GM23338 (cell line): ENCODE measurements around the gene FAM193B. TPM values are rescaled to one million over a fixed set of nuclear protein-coding genes. Genes with fewer than 3 reads are reported as not detected.

Experiments
- ATAC-seq: fragments of 200-7000 bp; cut with Tn5 transposase; 3 replicates; pipeline ENCODE4 v1.9.1; 2020
- DNase-seq: peaks from one replicate; pipeline ENCODE4 v3.0.0-alpha.2; 2015; ENCODE audit warnings: low spot score
- H2AFZ ChIP-seq: fragments of 200-600 bp; sonication (generic); 2 replicates; pipeline ENCODE4 v1.8.0; 2016; ENCODE audit warnings: antibody characterized with exemption, mild to moderate bottlenecking, moderate library complexity
- H3F3A ChIP-seq: fragments of 200-600 bp; sonication (generic); replicated peaks from 2 replicates; pipeline ENCODE4 v1.8.0; 2017; ENCODE audit warnings: antibody characterized with exemption, mixed run types, low read depth
- H3K27ac ChIP-seq: fragments of 200-600 bp; sonication (generic); 2 replicates; pipeline ENCODE4 v1.6.1; 2016; ENCODE audit warnings: low read depth
- H3K27me3 ChIP-seq: fragments of 200-600 bp; sonication (generic); 2 replicates; pipeline ENCODE4 v1.8.0; 2016; ENCODE audit warnings: mild to moderate bottlenecking, mixed run types, moderate library complexity; ENCODE audit not compliant: insufficient read depth
- H3K36me3 ChIP-seq: fragments of 200-600 bp; sonication (generic); 2 replicates; pipeline ENCODE4 v1.8.0; 2016; ENCODE audit warnings: mild to moderate bottlenecking; ENCODE audit not compliant: insufficient read depth
- H3K4me1 ChIP-seq: fragments of 200-600 bp; sonication (generic); 2 replicates; pipeline ENCODE4 v1.8.0; 2016; ENCODE audit warnings: mild to moderate bottlenecking, moderate library complexity; ENCODE audit not compliant: insufficient read depth
- H3K4me2 ChIP-seq: fragments of 200-600 bp; sonication (generic); 2 replicates; pipeline ENCODE4 v1.7.1; 2017; ENCODE audit warnings: mixed run types
- H3K4me3 ChIP-seq: fragments of 200-600 bp; sonication (generic); 2 replicates; pipeline ENCODE4 v1.6.1; 2016; ENCODE audit warnings: mixed run types
- H3K79me2 ChIP-seq: fragments of 200-600 bp; sonication (generic); replicated peaks from 2 replicates; pipeline ENCODE4 v1.8.0; 2017; ENCODE audit warnings: mild to moderate bottlenecking; ENCODE audit not compliant: insufficient read depth
- H3K9me2 ChIP-seq: fragments of 200-600 bp; sonication (generic); 2 replicates; pipeline ENCODE4 v1.8.0; 2017; ENCODE audit not compliant: insufficient read depth
- H4K20me1 ChIP-seq: fragments of 200-600 bp; sonication (generic); replicated peaks from 2 replicates; pipeline ENCODE4 v1.8.0; 2017; ENCODE audit warnings: mild to moderate bottlenecking; ENCODE audit not compliant: insufficient read depth
- H3K27ac Mint-ChIP-seq: 2 replicates; pipeline ENCODE4 v1.8.0; 2020; ENCODE audit warnings: inconsistent platforms, mild to moderate bottlenecking, moderate library complexity, mixed read lengths
- H3K27me3 Mint-ChIP-seq: 3 replicates; pipeline ENCODE4 v1.8.0; 2022; ENCODE audit warnings: low read depth, mild to moderate bottlenecking, moderate library complexity, mixed read lengths, inconsistent platforms; ENCODE audit not compliant: insufficient read depth, poor library complexity
- H3K36me3 Mint-ChIP-seq: 3 replicates; pipeline ENCODE4 v1.8.0; 2021; ENCODE audit warnings: low read depth, mild to moderate bottlenecking, inconsistent platforms, moderate library complexity, mixed read lengths
- H3K4me1 Mint-ChIP-seq: 3 replicates; pipeline ENCODE4 v1.8.0; 2020; ENCODE audit warnings: mild to moderate bottlenecking, inconsistent platforms, mixed read lengths
- H3K4me3 Mint-ChIP-seq: 3 replicates; pipeline ENCODE4 v1.8.0; 2021; ENCODE audit warnings: moderate library complexity, mild to moderate bottlenecking, inconsistent platforms, mixed read lengths
- H3K9me3 Mint-ChIP-seq: 3 replicates; pipeline ENCODE4 v1.8.0; 2020; ENCODE audit warnings: moderate library complexity, mild to moderate bottlenecking, inconsistent platforms, mixed read lengths
- CREB1 ChIP-seq: fragments of 250-450 bp; sonication (Bioruptor Pico); IDR thresholded peaks from 2 replicates; pipeline ENCODE4 v1.5.0; 2020; ENCODE audit warnings: low read depth, mild to moderate bottlenecking, moderate library complexity
- CTCF ChIP-seq, 2 experiments: fragments of 200-600 bp in 1 of 2; sonication (generic) in 1 of 2; conservative IDR thresholded peaks; 2 replicates each; pipeline versions ENCODE4 v1.5.1 to v1.6.1; 2016 to 2017; ENCODE audit warnings: antibody characterized with exemption in 2 of 2, low read depth in 2 of 2, mild to moderate bottlenecking in 2 of 2, moderate library complexity in 1 of 2
- EZH2 ChIP-seq: fragments of 200-600 bp; sonication (generic); IDR thresholded peaks from one replicate; pipeline ENCODE4 v1.8.0; 2017; ENCODE audit warnings: antibody characterized with exemption, mild to moderate bottlenecking, low read depth; ENCODE audit not compliant: unreplicated experiment
- EZH2phosphoT487 ChIP-seq: fragments of 200-600 bp; sonication (generic); IDR thresholded peaks from one replicate; pipeline ENCODE4 v1.8.1; 2018; ENCODE audit warnings: antibody characterized with exemption; ENCODE audit not compliant: unreplicated experiment
- JUNB ChIP-seq: IDR thresholded peaks from one replicate; pipeline ENCODE4 v1.6.1; 2016; ENCODE audit warnings: antibody characterized with exemption; ENCODE audit not compliant: unreplicated experiment
- NANOG ChIP-seq: IDR thresholded peaks from 2 replicates; pipeline ENCODE4 v1.6.1; 2016; ENCODE audit warnings: antibody characterized with exemption, borderline replicate concordance
- POLR2AphosphoS5 ChIP-seq: IDR thresholded peaks from 2 replicates; pipeline ENCODE4 v1.6.1; 2016; ENCODE audit warnings: antibody characterized with exemption, low read depth
- REST ChIP-seq: IDR thresholded peaks from one replicate; pipeline ENCODE4 v1.6.1; 2018; ENCODE audit warnings: antibody characterized with exemption; ENCODE audit not compliant: unreplicated experiment
- STAT1 ChIP-seq: IDR thresholded peaks from one replicate; pipeline ENCODE4 v1.6.1; 2016; ENCODE audit warnings: antibody characterized with exemption; ENCODE audit not compliant: unreplicated experiment
- ZNF114 ChIP-seq: fragments of 250-450 bp; sonication (Bioruptor Pico); IDR thresholded peaks from 2 replicates; pipeline ENCODE4 v1.5.0; 2020; ENCODE audit warnings: mild to moderate bottlenecking, moderate library complexity
- ZNF331 ChIP-seq: fragments of 250-450 bp; sonication (Bioruptor Pico); IDR thresholded peaks from 2 replicates; pipeline ENCODE4 v1.5.0; 2020; ENCODE audit warnings: low read depth, mild to moderate bottlenecking, moderate library complexity
- polyA plus RNA-seq: library from polyadenylated mRNA; unstranded; fragments of >200 nt; fragmentation: Nextera tagmentation; extraction: Ambion mirVana; gene quantifications from 2 replicates; pipeline ENCODE4 v1.2.1, GENCODE V29; 2016
- total RNA-seq: library from RNA; depleted of rRNA; stranded (reverse); fragments of >200 nt; shearing (Covaris generic); gene quantifications from 2 replicates; pipeline ENCODE4 v1.2.3, GENCODE V29; 2014
- TF ChIP-seq, protein P1 (sequence below): IDR thresholded peaks from 2 replicates; pipeline ENCODE4 v1.6.1; 2016; ENCODE audit warnings: antibody characterized with exemption
- TF ChIP-seq, protein P2 (sequence below): fragments of 250-450 bp; sonication (Bioruptor Pico); IDR thresholded peaks from 2 replicates; pipeline ENCODE4 v1.5.0; 2020; ENCODE audit warnings: mild to moderate bottlenecking, moderate library complexity

Gene FAM193B
- total and polyA plus RNA-seq, 2 experiments from 2014 or later, result 44.4 to 58.6 TPM

DNA sequence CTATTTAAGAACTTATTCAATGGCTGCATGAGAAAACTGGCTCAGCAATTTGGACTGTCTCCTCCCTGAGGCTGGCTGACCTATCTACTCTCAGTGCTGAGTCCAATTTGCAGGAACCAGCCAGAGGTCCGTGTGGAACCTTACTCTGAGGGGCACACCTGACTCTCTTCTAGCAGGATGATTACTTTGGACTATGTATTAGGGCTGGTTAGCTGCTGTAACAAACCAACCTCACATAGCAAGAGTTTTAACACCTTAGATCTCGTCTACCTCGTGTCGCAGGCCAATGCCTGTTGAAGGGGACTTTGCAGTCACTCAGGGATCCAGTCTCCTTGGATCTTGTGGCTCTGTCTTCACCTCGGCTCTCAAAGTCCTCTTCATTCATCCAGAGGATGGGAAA, 3.4 kb upstream of the FAM193B start:
- Mint-ChIP-seq H3K4me1 (peaks cover 20% of the 10 kb centered on the region), H3K36me3 (peaks cover 10% of the 10 kb centered on the region), H3K4me3 (no peak overlapping the region), H3K27me3 (peaks cover 16% of the 10 kb centered on the region), H3K27ac (no peak overlapping the region), H3K9me3 (peaks cover 27% of the 10 kb centered on the region)
- H3K4me1 ChIP-seq, result peaks cover 10% of the 10 kb centered on the region; the same call in 1 of the 2 replicates
- H2AFZ ChIP-seq, result no peak overlapping the region
- no peak overlapping the region for H3K4me2 ChIP-seq
- H4K20me1 ChIP-seq, result peaks cover 5% of the 10 kb centered on the region
- no peaks in the 10 kb centered on the region for H3K27me3 ChIP-seq
- ATAC-seq, result no peak
- no peak overlapping the region for H3K4me3 ChIP-seq
- no peak overlapping the region for H3K27ac ChIP-seq
- TF ChIP-seq POLR2AphosphoS5 (no peak), CTCF (conservative IDR thresholded peaks at IDR 0.05; ENCODE audit: low read depth in 2 of 2) (no peak), ZNF331 (CRISPR knock-in tag) (no peak), NANOG (no peak), EZH2 (no peak), REST (no peak), JUNB (no peak), EZH2phosphoT487 (no peak), ZNF114 (CRISPR knock-in tag) (no peak), CREB1 (CRISPR knock-in tag) (no peak), STAT1 (no peak)
- TF ChIP-seq, protein P1, sequence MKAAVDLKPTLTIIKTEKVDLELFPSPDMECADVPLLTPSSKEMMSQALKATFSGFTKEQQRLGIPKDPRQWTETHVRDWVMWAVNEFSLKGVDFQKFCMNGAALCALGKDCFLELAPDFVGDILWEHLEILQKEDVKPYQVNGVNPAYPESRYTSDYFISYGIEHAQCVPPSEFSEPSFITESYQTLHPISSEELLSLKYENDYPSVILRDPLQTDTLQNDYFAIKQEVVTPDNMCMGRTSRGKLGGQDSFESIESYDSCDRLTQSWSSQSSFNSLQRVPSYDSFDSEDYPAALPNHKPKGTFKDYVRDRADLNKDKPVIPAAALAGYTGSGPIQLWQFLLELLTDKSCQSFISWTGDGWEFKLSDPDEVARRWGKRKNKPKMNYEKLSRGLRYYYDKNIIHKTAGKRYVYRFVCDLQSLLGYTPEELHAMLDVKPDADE, result no peak
- TF ChIP-seq, protein P2, sequence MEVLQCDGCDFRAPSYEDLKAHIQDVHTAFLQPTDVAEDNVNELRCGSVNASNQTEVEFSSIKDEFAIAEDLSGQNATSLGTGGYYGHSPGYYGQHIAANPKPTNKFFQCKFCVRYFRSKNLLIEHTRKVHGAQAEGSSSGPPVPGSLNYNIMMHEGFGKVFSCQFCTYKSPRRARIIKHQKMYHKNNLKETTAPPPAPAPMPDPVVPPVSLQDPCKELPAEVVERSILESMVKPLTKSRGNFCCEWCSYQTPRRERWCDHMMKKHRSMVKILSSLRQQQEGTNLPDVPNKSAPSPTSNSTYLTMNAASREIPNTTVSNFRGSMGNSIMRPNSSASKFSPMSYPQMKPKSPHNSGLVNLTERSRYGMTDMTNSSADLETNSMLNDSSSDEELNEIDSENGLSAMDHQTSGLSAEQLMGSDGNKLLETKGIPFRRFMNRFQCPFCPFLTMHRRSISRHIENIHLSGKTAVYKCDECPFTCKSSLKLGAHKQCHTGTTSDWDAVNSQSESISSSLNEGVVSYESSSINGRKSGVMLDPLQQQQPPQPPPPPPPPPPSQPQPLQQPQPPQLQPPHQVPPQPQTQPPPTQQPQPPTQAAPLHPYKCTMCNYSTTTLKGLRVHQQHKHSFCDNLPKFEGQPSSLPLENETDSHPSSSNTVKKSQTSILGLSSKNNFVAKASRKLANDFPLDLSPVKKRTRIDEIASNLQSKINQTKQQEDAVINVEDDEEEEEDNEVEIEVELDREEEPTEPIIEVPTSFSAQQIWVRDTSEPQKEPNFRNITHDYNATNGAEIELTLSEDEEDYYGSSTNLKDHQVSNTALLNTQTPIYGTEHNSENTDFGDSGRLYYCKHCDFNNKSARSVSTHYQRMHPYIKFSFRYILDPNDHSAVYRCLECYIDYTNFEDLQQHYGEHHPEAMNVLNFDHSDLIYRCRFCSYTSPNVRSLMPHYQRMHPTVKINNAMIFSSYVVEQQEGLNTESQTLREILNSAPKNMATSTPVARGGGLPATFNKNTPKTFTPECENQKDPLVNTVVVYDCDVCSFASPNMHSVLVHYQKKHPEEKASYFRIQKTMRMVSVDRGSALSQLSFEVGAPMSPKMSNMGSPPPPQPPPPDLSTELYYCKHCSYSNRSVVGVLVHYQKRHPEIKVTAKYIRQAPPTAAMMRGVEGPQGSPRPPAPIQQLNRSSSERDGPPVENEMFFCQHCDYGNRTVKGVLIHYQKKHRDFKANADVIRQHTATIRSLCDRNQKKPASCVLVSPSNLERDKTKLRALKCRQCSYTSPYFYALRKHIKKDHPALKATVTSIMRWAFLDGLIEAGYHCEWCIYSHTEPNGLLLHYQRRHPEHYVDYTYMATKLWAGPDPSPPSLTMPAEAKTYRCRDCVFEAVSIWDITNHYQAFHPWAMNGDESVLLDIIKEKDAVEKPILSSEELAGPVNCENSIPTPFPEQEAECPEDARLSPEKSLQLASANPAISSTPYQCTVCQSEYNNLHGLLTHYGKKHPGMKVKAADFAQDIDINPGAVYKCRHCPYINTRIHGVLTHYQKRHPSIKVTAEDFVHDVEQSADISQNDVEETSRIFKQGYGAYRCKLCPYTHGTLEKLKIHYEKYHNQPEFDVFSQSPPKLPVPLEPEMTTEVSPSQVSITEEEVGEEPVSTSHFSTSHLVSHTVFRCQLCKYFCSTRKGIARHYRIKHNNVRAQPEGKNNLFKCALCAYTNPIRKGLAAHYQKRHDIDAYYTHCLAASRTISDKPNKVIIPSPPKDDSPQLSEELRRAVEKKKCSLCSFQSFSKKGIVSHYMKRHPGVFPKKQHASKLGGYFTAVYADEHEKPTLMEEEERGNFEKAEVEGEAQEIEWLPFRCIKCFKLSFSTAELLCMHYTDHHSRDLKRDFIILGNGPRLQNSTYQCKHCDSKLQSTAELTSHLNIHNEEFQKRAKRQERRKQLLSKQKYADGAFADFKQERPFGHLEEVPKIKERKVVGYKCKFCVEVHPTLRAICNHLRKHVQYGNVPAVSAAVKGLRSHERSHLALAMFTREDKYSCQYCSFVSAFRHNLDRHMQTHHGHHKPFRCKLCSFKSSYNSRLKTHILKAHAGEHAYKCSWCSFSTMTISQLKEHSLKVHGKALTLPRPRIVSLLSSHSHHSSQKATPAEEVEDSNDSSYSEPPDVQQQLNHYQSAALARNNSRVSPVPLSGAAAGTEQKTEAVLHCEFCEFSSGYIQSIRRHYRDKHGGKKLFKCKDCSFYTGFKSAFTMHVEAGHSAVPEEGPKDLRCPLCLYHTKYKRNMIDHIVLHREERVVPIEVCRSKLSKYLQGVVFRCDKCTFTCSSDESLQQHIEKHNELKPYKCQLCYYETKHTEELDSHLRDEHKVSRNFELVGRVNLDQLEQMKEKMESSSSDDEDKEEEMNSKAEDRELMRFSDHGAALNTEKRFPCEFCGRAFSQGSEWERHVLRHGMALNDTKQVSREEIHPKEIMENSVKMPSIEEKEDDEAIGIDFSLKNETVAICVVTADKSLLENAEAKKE (CRISPR knock-in tag), result no peak
- H3K36me3 ChIP-seq, result no peaks in the 10 kb centered on the region
- peaks cover 13% of the 10 kb centered on the region for H3F3A ChIP-seq
- DNase-seq, result no peak
- H3K9me2 ChIP-seq, result no peaks in the 10 kb centered on the region
- H3K79me2 ChIP-seq, result peaks cover 10% of the 10 kb centered on the region
